Epithelial cell of esophagus (primary cell): ENCODE measurements around the gene CPEB4.

Experiments
- DNase-seq: peaks from one replicate; pipeline ENCODE4 v3.0.0; 2010; ENCODE audit warnings: low read depth
- H3K4me3 ChIP-seq: 2 replicates; pipeline ENCODE4 v1.5.1; 2011; ENCODE audit warnings: mild to moderate bottlenecking, low read length, control low read depth
- TF ChIP-seq, protein P1 (sequence below): IDR thresholded peaks from 2 replicates; pipeline ENCODE4 v1.5.1; 2011; ENCODE audit warnings: low read depth, mild to moderate bottlenecking, low read length, control low read depth, inconsistent platforms; ENCODE audit not compliant: insufficient read depth; ENCODE audit errors: missing control alignments

The CPEB4 gene

DNA sequence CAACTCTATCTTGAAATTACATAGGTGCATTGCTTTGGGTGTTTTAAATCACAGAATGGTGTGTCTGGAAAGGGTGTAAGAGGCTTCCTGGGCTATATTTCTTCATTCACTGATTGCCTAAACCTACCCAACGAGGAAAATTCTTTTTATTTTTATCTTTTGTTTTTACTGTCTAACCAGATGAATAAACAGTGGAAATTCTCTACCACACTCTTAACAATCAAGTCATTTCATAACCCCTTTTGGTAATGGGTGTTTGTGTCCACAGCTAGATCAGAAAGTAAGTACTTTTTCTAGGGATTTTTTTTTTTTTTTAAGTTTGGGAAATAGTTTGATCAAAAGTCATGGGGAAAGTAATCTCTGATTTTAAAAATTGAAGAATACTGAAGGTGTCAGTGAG, 73.3 kb downstream of the CPEB4 start:
- no peak overlapping the region for H3K4me3 ChIP-seq
- DNase-seq = no peak
- TF ChIP-seq, protein P1, sequence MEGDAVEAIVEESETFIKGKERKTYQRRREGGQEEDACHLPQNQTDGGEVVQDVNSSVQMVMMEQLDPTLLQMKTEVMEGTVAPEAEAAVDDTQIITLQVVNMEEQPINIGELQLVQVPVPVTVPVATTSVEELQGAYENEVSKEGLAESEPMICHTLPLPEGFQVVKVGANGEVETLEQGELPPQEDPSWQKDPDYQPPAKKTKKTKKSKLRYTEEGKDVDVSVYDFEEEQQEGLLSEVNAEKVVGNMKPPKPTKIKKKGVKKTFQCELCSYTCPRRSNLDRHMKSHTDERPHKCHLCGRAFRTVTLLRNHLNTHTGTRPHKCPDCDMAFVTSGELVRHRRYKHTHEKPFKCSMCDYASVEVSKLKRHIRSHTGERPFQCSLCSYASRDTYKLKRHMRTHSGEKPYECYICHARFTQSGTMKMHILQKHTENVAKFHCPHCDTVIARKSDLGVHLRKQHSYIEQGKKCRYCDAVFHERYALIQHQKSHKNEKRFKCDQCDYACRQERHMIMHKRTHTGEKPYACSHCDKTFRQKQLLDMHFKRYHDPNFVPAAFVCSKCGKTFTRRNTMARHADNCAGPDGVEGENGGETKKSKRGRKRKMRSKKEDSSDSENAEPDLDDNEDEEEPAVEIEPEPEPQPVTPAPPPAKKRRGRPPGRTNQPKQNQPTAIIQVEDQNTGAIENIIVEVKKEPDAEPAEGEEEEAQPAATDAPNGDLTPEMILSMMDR = no peak

DNA sequence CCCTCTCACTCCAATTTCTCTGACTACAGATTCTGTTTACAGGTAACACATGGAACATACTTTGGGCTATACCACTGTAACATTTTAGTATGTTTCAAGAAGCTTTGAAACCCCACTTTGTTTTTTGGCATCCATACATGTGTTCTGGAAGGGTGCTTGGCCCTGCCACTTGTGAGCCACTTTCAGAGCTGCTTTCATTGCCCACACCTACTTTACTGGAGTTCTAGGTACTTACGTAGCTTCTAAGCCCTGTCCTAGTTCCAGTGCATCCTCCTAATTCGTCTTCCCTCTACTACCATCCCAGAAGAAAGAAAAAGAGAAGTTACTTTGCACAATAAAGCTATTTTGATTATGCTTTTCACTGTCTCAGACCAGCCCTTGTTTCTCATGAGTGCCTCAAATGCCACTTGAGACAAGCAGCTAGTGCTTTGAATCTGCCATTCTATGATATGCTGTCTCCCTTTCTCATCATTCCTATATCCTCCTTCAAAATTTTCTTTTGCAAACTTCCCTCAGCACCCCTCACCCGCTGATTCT, 74.4 kb downstream of the CPEB4 start:
- H3K4me3 ChIP-seq = no peak overlapping the region
- no peak for DNase-seq
- TF ChIP-seq, protein P1 = no peak

DNA sequence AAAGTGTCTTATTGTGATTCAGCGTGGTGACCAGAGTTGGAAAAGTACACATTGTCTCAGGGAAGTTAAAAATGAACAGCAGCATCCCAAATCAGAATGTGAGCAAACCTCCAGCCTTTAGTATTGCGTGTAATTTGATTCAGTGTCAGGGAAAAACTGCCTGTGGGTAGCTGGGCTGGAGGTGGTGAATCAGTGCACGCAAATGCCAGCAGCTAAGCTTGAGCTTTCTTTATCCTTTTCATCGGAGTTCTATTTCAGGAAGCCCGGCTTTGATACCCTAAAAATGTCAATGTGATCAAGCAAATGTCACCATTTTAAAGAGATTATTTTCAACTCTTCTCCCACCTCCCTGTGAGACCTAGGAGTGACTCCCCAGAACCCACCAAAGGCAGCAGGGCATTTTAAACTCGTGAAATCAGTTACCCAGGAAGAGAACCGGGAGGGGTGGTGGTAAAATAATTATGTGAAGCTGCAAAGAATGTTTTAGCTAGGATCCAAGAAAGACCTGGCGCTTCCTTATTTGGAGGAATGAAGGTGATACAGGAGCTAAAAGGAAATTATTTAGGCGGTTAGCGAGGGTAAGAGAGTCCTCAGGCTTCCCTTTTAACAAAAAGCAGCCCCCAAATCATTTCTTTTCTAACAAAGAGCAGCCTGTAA, 75.2 kb downstream of the CPEB4 start:
- TF ChIP-seq, protein P1 = no peak
- peak overlapping the region; percentile 52 for H3K4me3 ChIP-seq
- DNase-seq = peak; percentile 70

DNA sequence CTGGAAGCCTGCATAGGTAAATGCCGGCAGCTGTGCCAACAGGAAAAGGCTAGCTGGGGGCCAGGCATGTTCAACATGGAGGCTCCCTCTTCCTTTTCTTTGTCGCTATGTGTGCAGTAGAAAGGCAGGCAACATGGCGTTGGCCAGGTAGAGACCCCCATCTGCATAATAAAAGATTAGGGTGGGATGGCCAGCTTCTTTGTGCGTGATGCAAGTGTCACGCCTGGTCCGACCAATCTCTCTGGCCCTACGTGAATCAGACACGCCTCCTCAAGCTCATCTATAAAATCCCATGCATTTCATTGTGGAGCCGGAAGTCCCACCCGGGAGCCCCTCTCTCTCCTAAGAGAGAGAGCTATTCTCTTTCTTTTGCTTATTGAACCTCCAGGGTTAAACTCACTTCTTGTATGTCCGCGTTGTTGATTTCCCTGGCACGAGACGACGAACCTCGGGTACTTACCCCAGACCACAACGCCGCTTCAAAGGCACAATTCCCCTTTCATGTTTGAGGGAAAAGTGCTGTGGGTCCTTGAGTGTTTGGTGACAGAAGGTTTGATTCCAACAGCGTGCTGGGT, 75.8 kb downstream of the CPEB4 start:
- H3K4me3 ChIP-seq = peak overlapping the region; percentile 52
- DNase-seq = peak; percentile 56
- TF ChIP-seq, protein P1 = no peak

DNA sequence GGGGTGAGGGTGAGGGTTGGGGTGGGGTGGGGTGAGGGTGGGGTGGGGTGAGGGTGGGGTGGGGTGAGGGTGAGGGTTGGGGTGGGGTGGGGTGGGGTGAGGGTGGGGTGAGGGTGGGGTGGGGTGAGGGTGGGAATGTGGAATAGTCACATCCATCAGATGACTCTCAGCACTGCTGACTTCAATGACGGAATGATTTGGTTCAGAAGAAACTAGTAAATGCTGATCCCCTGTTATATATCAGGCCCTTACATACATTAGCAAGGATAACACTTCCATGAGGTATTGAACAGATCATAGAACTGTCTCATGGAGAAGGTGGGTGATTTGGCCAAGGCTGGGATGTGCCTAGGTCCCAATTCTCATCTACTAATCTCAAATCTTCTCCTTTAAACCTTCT, 76.4 kb downstream of the CPEB4 start:
- no peak for DNase-seq
- no peak overlapping the region for H3K4me3 ChIP-seq

DNA sequence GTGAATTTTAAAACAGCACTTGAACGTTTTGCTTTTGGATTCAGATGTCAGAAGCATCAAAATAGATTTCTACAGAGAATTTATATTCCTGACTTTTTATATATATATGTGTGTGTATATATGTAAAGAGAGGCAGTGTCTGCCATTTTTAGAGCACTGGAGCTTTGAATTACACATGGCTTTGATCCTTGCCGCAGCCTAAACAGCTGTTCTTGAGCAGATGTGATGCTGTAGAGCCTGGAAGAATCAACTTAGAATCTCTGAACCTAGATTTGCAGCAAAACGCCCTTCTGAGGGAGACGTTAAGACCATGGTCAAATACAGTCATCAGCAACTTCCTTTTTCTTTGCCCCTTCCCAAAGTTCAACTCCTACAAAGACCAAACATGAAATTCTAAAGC, 79.1 kb downstream of the CPEB4 start:
- DNase-seq = no peak
- no peak overlapping the region for H3K4me3 ChIP-seq
- TF ChIP-seq, protein P1 = no peak

More for the DNA sequence above, 76.4 kb downstream of the CPEB4 start:
- TF ChIP-seq, protein P1 = no peak

DNA sequence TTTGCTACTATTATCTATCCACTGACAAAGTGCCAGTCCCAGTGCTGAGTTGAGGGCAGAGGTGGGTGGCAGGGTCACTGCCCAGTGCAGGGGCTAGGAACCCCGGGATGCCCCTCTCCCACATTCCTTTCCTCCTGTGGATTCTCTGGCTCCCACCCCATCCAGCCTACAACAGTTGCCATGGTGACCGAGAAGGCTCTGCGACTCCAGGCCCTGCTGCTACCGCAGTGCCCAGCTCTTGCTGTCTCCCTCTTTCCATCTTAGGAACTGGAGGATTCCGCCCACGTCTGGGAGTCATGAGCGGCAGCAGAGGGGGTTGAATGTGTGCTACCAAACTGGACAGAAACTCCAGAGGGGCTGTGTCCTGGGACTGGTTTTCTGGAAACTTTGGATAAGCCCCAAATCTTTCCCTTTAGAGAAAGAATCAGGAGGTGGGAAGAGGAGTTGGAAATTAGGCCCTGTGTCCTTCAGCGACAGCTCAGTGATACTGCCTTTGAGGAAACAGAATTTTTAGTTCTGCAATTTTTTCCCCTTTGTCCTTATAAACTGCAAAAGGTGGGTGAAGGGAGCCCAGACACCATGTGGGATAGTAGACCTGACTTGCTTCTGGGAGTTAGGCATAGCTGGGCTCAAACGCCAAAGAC, 80.1 kb downstream of the CPEB4 start:
- no peak overlapping the region for H3K4me3 ChIP-seq
- DNase-seq = no peak
- TF ChIP-seq, protein P1 = no peak
